Liver (tissue), 3 donors: Measurements from ENCODE around the gene LLGL2.

ENCODE experiments used
- ATF3 ChIP-seq: IDR thresholded peaks from 2 replicates; pipeline ENCODE4 v1.6.1; 2016; ENCODE audit warnings: antibody characterized with exemption
- CTCF ChIP-seq: fragments of 150-350 bp; IDR thresholded peaks from 2 replicates; pipeline ENCODE4 v1.5.1; 2017; ENCODE audit warnings: improper control_type of control experiment, low read depth, low read length; ENCODE audit not compliant: missing input control
- GABPA ChIP-seq, 2 donors: IDR thresholded peaks in 1 of 2; conservative IDR thresholded peaks in 1 of 2; 2 replicates each; pipeline ENCODE4 v1.6.1; 2016; ENCODE audit warnings: antibody characterized with exemption in 2 of 2, mild to moderate bottlenecking in 1 of 2, moderate library complexity in 1 of 2
- MAX ChIP-seq: IDR thresholded peaks from 2 replicates; pipeline ENCODE4 v1.6.1; 2016; ENCODE audit warnings: antibody characterized with exemption
- RAD21 ChIP-seq, 2 donors: IDR thresholded peaks; 2 replicates each; pipeline ENCODE4 v1.6.1; 2016; ENCODE audit warnings: antibody characterized with exemption in 2 of 2, mild to moderate bottlenecking in 2 of 2
- TAF1 ChIP-seq: conservative IDR thresholded peaks from 2 replicates; pipeline ENCODE4 v1.6.1; 2016; ENCODE audit warnings: antibody characterized with exemption, mild to moderate bottlenecking
- donor health status: healthy.
- donor health status: healthy.

DNA sequence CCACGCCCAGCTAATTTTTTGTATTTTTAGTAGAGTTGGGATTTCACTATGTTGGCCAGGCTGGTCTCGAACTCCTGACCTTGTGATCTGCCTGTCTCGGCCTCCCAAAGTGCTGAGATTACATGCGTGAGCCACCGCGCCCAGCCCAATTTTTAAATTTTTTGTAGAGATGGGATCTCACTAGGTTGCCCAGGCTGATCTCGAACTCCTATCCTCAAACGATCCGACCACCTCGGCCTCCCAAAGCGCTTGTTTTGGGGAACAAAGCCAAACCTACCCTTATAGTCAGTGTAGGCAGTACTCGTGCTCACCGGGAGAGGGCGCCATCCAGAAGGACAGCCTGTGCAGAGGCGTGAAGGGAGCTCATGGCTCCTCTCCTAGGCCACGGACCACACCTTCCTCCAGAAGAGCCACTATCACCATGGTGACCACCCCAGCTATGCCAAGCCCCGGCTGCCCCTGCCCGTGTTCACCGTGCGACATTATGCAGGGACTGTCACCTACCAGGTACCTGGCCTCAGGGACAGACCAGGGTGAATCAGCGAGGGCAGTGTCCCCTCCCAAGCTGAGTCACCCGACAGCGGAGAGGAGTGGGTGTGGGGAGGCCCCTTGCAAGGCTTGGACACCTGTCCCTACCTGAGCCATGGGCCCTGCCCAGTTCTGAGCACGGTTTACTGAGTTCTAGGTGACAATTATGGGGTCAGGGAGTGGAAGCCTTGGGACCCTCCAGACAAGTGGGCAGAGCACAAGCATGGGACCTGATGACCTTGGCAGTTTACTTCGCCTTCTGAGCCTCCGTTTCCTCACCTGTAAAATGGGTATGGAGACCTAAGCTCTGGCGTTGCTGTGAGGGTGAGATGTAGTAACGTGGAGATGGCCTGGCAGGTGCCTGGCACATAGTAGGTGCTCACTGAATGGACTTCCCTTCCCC is 75.8 kb downstream of the LLGL2 start:
- TF ChIP-seq CTCF: peak; percentile 51
- TF ChIP-seq ATF3: no peak
- no peak for TF ChIP-seq GABPA (IDR thresholded peaks at IDR 0.05 in 1 of 2, conservative IDR thresholded peaks at IDR 0.05 in 1 of 2)
- peak in 1 of 2 donors; percentile 71 for TF ChIP-seq RAD21 (IDR thresholded peaks at IDR 0.05)
- TF ChIP-seq TAF1: no peak
- no peak for TF ChIP-seq MAX
